Mucosa of descending colon (tissue), 3 donors: ENCODE measurements around the gene SLIT1. TPM values are rescaled to one million over a fixed set of nuclear protein-coding genes. Genes with fewer than 3 reads are reported as not detected.

ENCODE experiments used
- ATAC-seq: fragments of 200-7000 bp; cut with Tn5 transposase; one replicate; pipeline ENCODE4 v1.9.1; 2020; ENCODE audit warnings: mild to moderate bottlenecking, moderate library complexity
- DNase-seq, 3 donors: peaks; one replicate each; pipeline ENCODE4 v3.0.0-alpha.2; 2020
- H3K36me3 ChIP-seq: fragments of 200-600 bp; one replicate; pipeline ENCODE4 v1.8.0; 2021; ENCODE audit warnings: low read depth, mild to moderate bottlenecking
- H3K4me1 ChIP-seq: fragments of 200-600 bp; one replicate; pipeline ENCODE4 v1.8.0; 2021; ENCODE audit warnings: low read depth, mild to moderate bottlenecking
- H3K4me3 ChIP-seq: fragments of 200-600 bp; one replicate; pipeline ENCODE4 v1.8.0; 2021; ENCODE audit warnings: mild to moderate bottlenecking
- H3K9me3 ChIP-seq: fragments of 200-600 bp; one replicate; pipeline ENCODE4 v1.8.0; 2021; ENCODE audit warnings: mild to moderate bottlenecking
- CTCF ChIP-seq: fragments of 200-600 bp; IDR thresholded peaks from one replicate; pipeline ENCODE4 v1.8.0; 2022; ENCODE audit warnings: antibody characterized with exemption, mild to moderate bottlenecking
- intact Hi-C, 2 donors: fragments of 100-400 bp; cut with DNase I in 1 of 2; cut with micrococcal nuclease in 1 of 2; formaldehyde crosslinking; loops; one replicate each; pipeline versions ENCODE4 v1.11.0 to v1.11.1; 2022; cut with DNase I, micrococcal nuclease
- total RNA-seq, 3 donors: library from RNA; stranded (reverse); fragmentation: NEBNext Ultra II Directional in 2 of 3; extraction: Animal tissue kit (Norgen Biotek cat#: 25700) in 2 of 3; gene quantifications; one replicate each; pipeline versions ENCODE4 v1.2.1 to v1.2.4, GENCODE V29; 2021 to 2023
- donor health status: DM: no; HTN: no; CAD: no; lungs with moderate emphysema.
- donor health status: DM: no; HTN: no; CAD: no.
- donor health status: DM: no; HTN: yes; CAD: no.

The SLIT1 gene
- total RNA-seq, 3 donors from 2014 or later, result 0.17 to 1.1 (median 0.24) TPM

- H3K36me3 ChIP-seq, result no peaks in the 10 kb centered on the region
- intact Hi-C loops, result no loop called here
- H3K4me3 ChIP-seq, result no peak overlapping the region
- ATAC-seq, result no peak
- no peak for DNase-seq
- H3K4me1 ChIP-seq, result no peaks in the 10 kb centered on the region
- no peak for TF ChIP-seq CTCF
- H3K9me3 ChIP-seq, result no peaks in the 10 kb centered on the region
Observed at GRCh38 chr10:96982149-96982930, 203.4 kb downstream of the SLIT1 start.

- no peak for TF ChIP-seq CTCF
- DNase-seq, result no peak
- intact Hi-C loops, result no loop called here
Observed at GRCh38 chr10:96978621-96979154, 207.1 kb downstream of the SLIT1 start.

GRCh38 chr10:96975136-96975535, 210.6 kb downstream of the SLIT1 start:
- no peaks in the 10 kb centered on the region for H3K9me3 ChIP-seq
- no peak for TF ChIP-seq CTCF
- no peak for DNase-seq
- no peaks in the 10 kb centered on the region for H3K36me3 ChIP-seq
- H3K4me1 ChIP-seq, result no peaks in the 10 kb centered on the region
- peak; percentile 62 for ATAC-seq
- no peak overlapping the region for H3K4me3 ChIP-seq
- intact Hi-C loops, result no loop called here

More at GRCh38 chr10:96978621-96979154, 207.1 kb downstream of the SLIT1 start:
- no peak overlapping the region for H3K4me3 ChIP-seq
- no peaks in the 10 kb centered on the region for H3K4me1 ChIP-seq
- no peaks in the 10 kb centered on the region for H3K36me3 ChIP-seq
- no peaks in the 10 kb centered on the region for H3K9me3 ChIP-seq
- no peak for ATAC-seq

- intact Hi-C loops, result no loop called here
- H3K9me3 ChIP-seq, result no peaks in the 10 kb centered on the region
- no peak for TF ChIP-seq CTCF
- H3K4me1 ChIP-seq, result no peaks in the 10 kb centered on the region
- no peak overlapping the region for H3K4me3 ChIP-seq
- ATAC-seq (peak; percentile 66), DNase-seq (no peak)
- H3K36me3 ChIP-seq, result no peaks in the 10 kb centered on the region
Observed at GRCh38 chr10:96973809-96974747, 211.7 kb downstream of the SLIT1 start.

- Histone ChIP-seq H3K9me3 (no peaks in the 10 kb centered on the region), H3K4me3 (no peak overlapping the region), H3K36me3 (no peaks in the 10 kb centered on the region), H3K4me1 (no peaks in the 10 kb centered on the region)
- ATAC-seq, result no peak
- no peak for TF ChIP-seq CTCF
- intact Hi-C loops, result no loop called here
- DNase-seq, result no peak
Observed at GRCh38 chr10:96972264-96972663, 213.5 kb downstream of the SLIT1 start.
